GM20000 (cell line): ENCODE results near the gene GRPEL1.
"Not testable (repeated sequence)": the region's sequence is repeated elsewhere in the genome, so short reads cannot be mapped to it uniquely, and the experiment has no call there.

ENCODE experiments used
- DNase-seq: peaks from one replicate; pipeline ENCODE4 v3.0.0; 2012; ENCODE audit warnings: low spot score
- TF ChIP-seq, protein P1 (sequence below): IDR thresholded peaks from 2 replicates; pipeline ENCODE4 v1.5.1; 2012; ENCODE audit warnings: mild to moderate bottlenecking, control low read depth; ENCODE audit errors: extremely low read depth, missing control alignments

GRPEL1 gene

DNA sequence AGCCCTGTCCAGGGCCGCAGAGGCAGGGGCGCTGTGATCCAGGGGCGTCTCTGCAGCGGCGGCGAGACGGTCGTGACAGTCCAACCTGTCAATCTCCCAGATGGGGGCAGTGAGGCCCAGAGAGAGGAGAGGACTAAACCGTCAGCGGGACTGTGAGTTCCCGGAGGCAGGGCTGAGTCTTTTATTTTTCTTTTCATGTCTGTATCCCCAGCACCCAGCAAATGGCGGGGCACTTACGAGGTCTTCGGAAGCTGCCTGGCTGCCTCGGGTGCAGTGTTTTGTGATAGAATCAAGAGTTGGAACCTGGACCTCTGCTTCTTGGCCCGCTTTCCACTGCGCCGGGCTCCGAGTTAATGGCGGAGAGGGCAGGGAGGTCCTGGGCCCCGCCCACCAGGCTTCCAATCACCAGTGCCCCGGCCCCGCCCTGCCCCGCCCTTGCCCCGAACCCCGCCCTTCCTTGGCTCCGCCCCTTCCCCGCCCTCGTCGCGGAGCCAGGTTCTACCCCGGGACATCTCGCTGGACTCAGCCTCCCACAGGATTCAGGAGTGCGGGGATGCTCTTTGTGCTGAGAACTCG is 35.3 kb upstream of the GRPEL1 start:
- TF ChIP-seq, protein P1, sequence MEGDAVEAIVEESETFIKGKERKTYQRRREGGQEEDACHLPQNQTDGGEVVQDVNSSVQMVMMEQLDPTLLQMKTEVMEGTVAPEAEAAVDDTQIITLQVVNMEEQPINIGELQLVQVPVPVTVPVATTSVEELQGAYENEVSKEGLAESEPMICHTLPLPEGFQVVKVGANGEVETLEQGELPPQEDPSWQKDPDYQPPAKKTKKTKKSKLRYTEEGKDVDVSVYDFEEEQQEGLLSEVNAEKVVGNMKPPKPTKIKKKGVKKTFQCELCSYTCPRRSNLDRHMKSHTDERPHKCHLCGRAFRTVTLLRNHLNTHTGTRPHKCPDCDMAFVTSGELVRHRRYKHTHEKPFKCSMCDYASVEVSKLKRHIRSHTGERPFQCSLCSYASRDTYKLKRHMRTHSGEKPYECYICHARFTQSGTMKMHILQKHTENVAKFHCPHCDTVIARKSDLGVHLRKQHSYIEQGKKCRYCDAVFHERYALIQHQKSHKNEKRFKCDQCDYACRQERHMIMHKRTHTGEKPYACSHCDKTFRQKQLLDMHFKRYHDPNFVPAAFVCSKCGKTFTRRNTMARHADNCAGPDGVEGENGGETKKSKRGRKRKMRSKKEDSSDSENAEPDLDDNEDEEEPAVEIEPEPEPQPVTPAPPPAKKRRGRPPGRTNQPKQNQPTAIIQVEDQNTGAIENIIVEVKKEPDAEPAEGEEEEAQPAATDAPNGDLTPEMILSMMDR: no peak
- peak; percentile 95 for DNase-seq

DNA sequence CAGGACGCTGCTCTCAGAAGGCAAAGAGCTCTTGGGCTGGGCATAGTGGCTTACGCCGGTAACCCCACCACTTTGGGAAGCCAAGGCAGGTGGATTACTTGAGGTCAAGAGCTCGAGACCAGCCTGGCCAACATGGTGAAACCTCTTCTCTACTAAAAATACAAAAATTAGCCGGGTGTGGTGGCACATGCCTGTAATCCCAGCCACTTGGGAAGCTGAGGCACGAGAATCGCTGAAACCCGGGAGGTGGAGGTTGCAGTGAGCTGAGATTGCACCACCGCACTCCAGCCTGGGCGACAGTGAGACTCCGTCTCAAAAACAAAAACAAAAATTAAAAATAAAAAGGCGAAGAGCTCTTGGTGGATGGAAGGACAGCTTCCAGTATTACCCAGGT is 34.6 kb upstream of the GRPEL1 start:
- not testable (repeated sequence) for DNase-seq

DNA sequence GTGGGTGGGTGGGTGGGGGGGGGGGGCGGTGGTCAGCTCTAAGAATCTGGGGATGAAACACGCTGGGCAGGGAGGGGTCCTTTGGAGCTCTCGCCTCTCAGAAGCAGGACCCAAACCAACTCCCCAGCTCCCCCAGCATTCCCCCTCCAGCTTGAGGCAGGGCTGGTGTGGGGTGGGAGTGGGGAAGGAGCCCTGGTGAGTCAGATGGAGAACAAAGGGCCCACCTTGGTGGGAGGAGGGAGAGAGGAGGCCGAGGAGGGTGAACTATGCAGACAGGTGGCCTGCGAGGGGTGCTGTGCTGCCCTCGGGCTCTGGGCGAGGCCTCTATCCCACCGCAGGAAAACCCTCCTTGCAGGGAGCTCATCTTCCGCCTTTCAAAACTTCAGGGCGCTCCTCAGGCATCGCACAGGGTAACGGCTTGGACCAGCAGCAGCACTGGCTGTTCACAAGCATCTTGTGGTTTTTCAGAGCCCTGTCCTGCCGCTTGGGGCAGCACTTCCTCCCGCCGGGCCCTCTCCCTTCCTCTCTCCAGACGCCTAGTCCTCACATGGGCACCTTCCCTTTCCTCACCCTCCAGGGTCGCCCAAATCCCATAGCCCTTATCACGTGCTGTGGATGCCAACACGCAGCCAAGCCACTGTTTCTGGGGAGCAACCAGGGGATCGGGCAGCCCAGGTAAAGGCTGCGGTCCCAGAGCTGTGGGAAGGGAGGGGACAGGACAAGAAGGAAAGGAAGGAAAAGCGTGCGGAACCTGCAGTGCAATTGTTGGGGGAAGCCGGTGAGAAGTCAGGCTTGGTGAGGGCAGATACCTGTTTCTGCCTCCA is 34.0 kb upstream of the GRPEL1 start:
- TF ChIP-seq, protein P1: peak; percentile 70
- DNase-seq: peak; percentile 82

DNA sequence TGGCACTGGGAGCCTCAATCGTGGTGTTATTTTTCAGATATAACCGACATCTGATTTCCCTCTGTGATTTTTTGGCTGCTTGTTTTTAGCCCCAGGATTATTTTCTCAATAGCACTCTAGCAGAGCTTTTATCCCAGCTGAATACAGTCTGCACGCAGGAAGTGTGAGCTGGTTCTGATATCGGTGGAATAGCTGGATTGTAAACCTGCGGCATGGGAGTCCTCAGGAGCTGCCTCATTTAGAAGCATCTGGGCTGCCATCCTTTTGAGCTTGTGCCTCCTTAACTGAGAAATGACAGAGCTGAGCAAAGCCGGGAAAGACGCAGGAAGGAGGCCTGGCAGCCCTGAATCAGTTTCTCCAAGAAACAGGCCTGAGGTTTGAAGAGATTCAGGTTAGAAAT is 28.4 kb upstream of the GRPEL1 start:
- DNase-seq: no peak
- TF ChIP-seq, protein P1: no peak

DNA sequence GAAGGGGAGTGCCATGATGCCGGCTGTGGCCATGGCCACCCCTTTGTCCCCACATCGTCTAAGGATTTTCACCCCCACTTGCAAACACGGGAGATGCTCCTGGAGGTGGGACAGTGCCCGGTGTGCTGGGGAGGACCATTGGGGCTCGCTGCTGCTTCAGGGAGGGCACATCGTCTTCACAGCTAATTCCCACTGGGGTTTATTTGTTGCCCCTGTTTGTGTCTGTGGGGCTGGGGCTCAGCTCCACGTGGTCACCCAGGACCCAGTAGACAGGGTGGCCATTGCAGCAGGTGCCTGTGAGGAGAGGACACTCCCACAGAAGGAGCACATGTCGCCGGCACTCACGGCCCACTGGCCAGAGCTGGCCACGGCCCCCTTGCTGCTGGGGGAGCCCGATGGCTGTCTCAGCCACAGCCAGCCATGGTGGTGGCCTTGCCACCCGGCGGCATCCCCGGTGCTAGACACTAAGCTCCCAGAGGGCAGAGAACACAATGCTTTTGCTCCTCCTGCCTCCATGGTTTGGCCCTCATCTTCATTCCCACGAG is 27.8 kb upstream of the GRPEL1 start:
- DNase-seq: no peak
- TF ChIP-seq, protein P1: no peak

DNA sequence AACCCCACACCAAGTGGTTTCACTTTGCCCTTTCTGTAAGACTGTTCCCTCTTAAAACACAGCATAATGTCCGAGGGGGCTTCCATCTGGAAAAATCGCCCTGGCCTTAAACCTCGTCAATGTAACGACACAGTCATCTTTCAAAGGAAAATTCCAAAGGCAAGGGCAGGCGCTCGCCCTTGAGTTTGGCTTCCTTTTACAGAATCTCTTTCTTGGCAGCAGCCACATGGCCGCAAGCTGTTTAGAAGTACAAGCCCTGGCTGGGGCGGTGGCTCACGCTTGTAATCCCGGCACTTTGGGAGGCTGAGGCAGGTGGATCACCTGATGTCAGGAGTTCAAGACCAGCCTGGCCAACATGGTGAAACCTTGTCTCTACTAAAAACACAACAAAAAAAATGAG is 27.1 kb upstream of the GRPEL1 start:
- no peak for DNase-seq
- TF ChIP-seq, protein P1: no peak

DNA sequence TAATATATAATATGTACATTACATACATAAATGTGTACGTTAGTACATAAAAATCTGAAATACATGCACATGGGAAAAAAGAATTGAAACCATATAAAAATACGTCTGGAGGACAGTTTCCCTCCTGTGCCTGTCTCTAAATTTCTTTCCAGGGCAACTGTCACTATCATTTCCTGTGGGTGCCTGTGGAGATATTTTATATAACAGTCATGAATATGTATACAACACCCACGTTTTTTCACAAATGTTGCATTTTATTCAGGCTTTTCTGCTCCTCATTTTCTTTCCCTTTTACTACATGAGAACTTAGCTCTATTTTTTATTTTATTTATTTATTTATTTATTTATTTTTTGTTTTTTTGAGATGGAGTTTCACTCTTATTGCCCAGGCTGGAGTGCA is 24.2 kb upstream of the GRPEL1 start:
- DNase-seq: no peak
- TF ChIP-seq, protein P1: no peak
